GM18951 (cell line): ENCODE measurements around the gene NOB1.

Source experiments
- POLR2A ChIP-seq: IDR thresholded peaks from 4 replicates; pipeline ENCODE4 v1.6.1; 2011; ENCODE audit warnings: mild to moderate bottlenecking; ENCODE audit not compliant: insufficient read length, insufficient read depth; ENCODE audit errors: extremely low read depth
- in situ Hi-C: fragments of 300-500 bp; cut with MboI; formaldehyde crosslinking; loops from one replicate; pipeline ENCODE4 v1.12.0; 2022; ENCODE audit warnings: low sequenced_read_pairs, mixed read lengths, inconsistent platforms; ENCODE audit not compliant: unreplicated experiment

NOB1 gene

DNA sequence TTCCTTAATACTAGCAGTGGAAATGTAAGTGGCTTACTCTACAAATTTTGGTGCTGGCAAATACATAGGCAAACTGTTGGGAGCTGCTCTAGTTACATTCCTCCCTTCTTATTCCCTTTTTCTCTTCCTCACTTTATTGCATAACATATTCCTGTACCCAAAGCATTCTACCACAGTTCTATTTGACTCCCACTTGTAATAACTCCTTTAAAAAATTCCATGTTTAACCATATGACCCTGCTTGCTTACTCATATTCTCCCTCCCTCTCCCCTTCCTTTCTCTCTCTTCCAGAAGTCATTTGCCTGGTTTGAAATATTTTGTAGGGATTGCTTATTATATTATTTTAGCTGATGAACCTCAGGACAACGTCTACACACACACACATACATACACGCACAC lies 51.1 kb downstream of the NOB1 start:
- in situ Hi-C loops: no loop called here
- no peak for TF ChIP-seq POLR2A

DNA sequence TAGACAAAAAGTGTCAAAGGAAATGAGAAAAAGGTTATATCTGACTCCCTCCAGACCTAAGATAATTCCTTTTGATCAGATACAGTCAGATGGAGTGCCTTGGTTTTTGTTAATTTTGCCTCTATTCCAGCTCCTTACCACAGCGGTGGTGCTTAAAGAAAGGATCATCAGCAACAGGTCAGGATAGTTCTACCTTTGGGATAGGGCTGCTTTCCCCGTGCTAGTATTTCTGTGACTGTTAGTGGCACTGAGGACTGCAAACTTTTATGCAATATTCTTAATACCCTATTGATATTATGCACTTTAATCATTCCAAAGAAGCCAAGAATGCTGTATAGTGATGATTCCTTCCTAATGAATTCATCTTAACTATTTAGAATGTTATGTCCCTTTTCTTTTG lies 52.9 kb downstream of the NOB1 start:
- TF ChIP-seq POLR2A: no peak
- in situ Hi-C loops: no loop called here

DNA sequence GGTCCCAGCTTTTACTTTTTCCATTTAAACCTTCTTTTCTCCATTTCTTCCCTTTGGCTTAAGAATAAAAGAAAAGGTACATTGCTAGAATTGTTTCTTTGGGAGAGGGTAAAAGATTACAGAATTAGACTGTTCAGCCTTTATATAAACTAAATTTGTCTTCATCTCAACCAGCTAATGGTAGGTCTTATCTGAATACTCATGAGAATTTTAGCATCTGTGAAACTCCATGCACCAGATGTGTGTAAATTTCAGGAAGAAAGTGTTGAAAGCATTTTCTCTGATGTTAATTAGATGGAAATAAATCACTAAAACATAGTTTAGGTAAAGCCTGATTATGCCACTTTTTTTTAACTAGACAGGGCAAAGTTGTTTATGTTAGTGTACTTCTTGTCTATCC lies 53.3 kb downstream of the NOB1 start:
- in situ Hi-C loops: no loop called here
- TF ChIP-seq POLR2A: no peak

GRCh38 chr16:69699915-69700314 lies 54.8 kb downstream of the NOB1 start:
- in situ Hi-C loops: no loop called here
- no peak for TF ChIP-seq POLR2A

DNA sequence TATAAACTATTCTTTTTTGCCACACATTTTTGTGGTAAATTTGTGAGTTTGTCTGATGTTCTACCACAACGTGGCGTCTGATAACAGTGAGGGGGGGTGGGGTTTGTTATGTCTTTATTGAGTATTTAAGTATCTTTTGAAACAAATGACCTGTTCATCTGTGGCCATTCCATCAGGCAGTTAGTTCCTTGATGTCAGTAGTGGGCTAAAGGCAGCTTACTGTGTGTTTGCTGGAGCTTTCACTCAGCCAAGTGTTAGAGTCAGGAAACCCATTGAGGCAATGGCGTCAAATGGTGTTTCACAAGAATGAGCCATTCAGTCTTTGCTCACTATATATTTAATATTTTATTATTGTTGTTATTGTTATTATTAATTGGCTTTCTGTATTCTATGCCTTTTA lies 56.3 kb downstream of the NOB1 start:
- no peak for TF ChIP-seq POLR2A
- in situ Hi-C loops: no loop called here

DNA sequence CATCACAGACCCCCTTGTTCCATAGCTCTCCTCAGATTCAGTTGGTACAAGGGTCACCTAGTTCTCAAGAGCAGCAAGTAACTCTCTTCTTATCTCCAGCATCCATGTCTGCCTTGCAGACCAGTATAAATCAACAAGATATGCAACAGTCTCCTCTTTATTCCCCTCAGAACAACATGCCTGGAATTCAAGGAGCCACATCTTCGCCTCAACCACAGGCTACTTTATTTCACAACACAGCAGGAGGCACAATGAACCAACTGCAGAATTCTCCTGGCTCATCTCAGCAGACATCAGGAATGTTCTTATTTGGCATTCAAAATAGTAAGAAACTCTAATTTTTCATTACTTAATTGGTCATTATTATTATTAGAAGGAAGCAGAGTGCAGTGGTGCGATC lies 60.8 kb downstream of the NOB1 start:
- TF ChIP-seq POLR2A: no peak
- in situ Hi-C loops: no loop called here

- TF ChIP-seq POLR2A: no peak
- in situ Hi-C loops: no loop called here
These were observed 62.5 kb downstream of the NOB1 start for GRCh38 chr16:69691980-69692911.
